Measurements from ENCODE around the gene COL8A1.

The COL8A1 gene

GRCh38 chr3:99768126-99768525, 129.7 kb downstream of the COL8A1 start:
- H4K20me1 ChIP-seq (ENCODE audit: insufficient read depth, low read length) = no peaks in the 10 kb centered on the region

GRCh38 chr3:99768808-99769501, 130.6 kb downstream of the COL8A1 start:
- Histone ChIP-seq H3K4me1 (ENCODE audit: low read length) (no peaks in the 10 kb centered on the region), H3K79me2 (ENCODE audit: low read length) (no peaks in the 10 kb centered on the region), H2AFZ (ENCODE audit: low read length) (no peak overlapping the region), H3K4me3 (ENCODE audit: low read length) (no peak overlapping the region), H3F3A (ENCODE audit: insufficient read depth, low read length) (no peaks in the 10 kb centered on the region), H3K9me2 (replicated peaks; ENCODE audit: insufficient read depth, low read length) (no peaks in the 10 kb centered on the region), H3K9ac (ENCODE audit: low read length) (no peak overlapping the region), H3K4me2 (ENCODE audit: low read depth, low read length) (no peak overlapping the region), H3K36me3 (replicated peaks; ENCODE audit: insufficient read depth, low read length) (no peaks in the 10 kb centered on the region), H3K9me3 (replicated peaks; ENCODE audit: insufficient read depth, low read length) (0 out of 2 replicates have a peak, but pooled peaks cover 3% of the 10 kb centered on the region), H3K27me3 (replicated peaks; ENCODE audit: insufficient read depth, low read length) (no peaks in the 10 kb centered on the region), H3K27ac (ENCODE audit: low read length) (no peak overlapping the region), H4K20me1 (ENCODE audit: insufficient read depth, low read length) (no peaks in the 10 kb centered on the region)
- TF ChIP-seq EZH2 (optimal IDR thresholded peaks at IDR 0.05; ENCODE audit: low read depth, low read length) (no peak), EZH2phosphoT487 (IDR thresholded peaks at IDR 0.05; ENCODE audit: low read length) (no peak), CTCF (IDR thresholded peaks at IDR 0.05; ENCODE audit: low read length) (no peak)
- no peak for DNase-seq

More at GRCh38 chr3:99768126-99768525, 129.7 kb downstream of the COL8A1 start:
- H3K4me2 ChIP-seq (ENCODE audit: low read depth, low read length) = no peak overlapping the region
- no peak overlapping the region for H2AFZ ChIP-seq (ENCODE audit: low read length)
- H3K79me2 ChIP-seq (ENCODE audit: low read length) = no peaks in the 10 kb centered on the region
- no peak for DNase-seq
- 0 out of 2 replicates have a peak, but pooled peaks cover 3% of the 10 kb centered on the region for H3K9me3 ChIP-seq (replicated peaks; ENCODE audit: insufficient read depth, low read length)
- H3K9ac ChIP-seq (ENCODE audit: low read length) = no peak overlapping the region
- no peaks in the 10 kb centered on the region for H3F3A ChIP-seq (ENCODE audit: insufficient read depth, low read length)
- no peak overlapping the region for H3K27ac ChIP-seq (ENCODE audit: low read length)
- H3K36me3 ChIP-seq (replicated peaks; ENCODE audit: insufficient read depth, low read length) = no peaks in the 10 kb centered on the region
- H3K4me3 ChIP-seq (ENCODE audit: low read length) = no peak overlapping the region
- TF ChIP-seq EZH2phosphoT487 (IDR thresholded peaks at IDR 0.05; ENCODE audit: low read length) (no peak), EZH2 (optimal IDR thresholded peaks at IDR 0.05; ENCODE audit: low read depth, low read length) (no peak), CTCF (IDR thresholded peaks at IDR 0.05; ENCODE audit: low read length) (no peak)
- H3K27me3 ChIP-seq (replicated peaks; ENCODE audit: insufficient read depth, low read length) = no peaks in the 10 kb centered on the region
- H3K9me2 ChIP-seq (replicated peaks; ENCODE audit: insufficient read depth, low read length) = no peaks in the 10 kb centered on the region
- H3K4me1 ChIP-seq (ENCODE audit: low read length) = no peaks in the 10 kb centered on the region

GRCh38 chr3:99772171-99772570, 133.8 kb downstream of the COL8A1 start:
- H3K4me1 ChIP-seq (ENCODE audit: low read length) = no peaks in the 10 kb centered on the region
- H3K9me2 ChIP-seq (replicated peaks; ENCODE audit: insufficient read depth, low read length) = no peaks in the 10 kb centered on the region
- no peaks in the 10 kb centered on the region for H3K36me3 ChIP-seq (replicated peaks; ENCODE audit: insufficient read depth, low read length)
- DNase-seq = no peak
- no peak overlapping the region for H3K4me2 ChIP-seq (ENCODE audit: low read depth, low read length)
- no peak overlapping the region for H3K9ac ChIP-seq (ENCODE audit: low read length)
- no peak overlapping the region for H3K27ac ChIP-seq (ENCODE audit: low read length)
- H3K9me3 ChIP-seq (replicated peaks; ENCODE audit: insufficient read depth, low read length) = 0 out of 2 replicates have a peak, but pooled peaks cover 3% of the 10 kb centered on the region
- no peaks in the 10 kb centered on the region for H3K79me2 ChIP-seq (ENCODE audit: low read length)
- TF ChIP-seq CTCF (IDR thresholded peaks at IDR 0.05; ENCODE audit: low read length) (no peak), EZH2phosphoT487 (IDR thresholded peaks at IDR 0.05; ENCODE audit: low read length) (no peak), EZH2 (optimal IDR thresholded peaks at IDR 0.05; ENCODE audit: low read depth, low read length) (no peak)
- H3K4me3 ChIP-seq (ENCODE audit: low read length) = no peak overlapping the region
- no peaks in the 10 kb centered on the region for H3K27me3 ChIP-seq (replicated peaks; ENCODE audit: insufficient read depth, low read length)
- H4K20me1 ChIP-seq (ENCODE audit: insufficient read depth, low read length) = no peaks in the 10 kb centered on the region
- H3F3A ChIP-seq (ENCODE audit: insufficient read depth, low read length) = no peaks in the 10 kb centered on the region
- H2AFZ ChIP-seq (ENCODE audit: low read length) = no peak overlapping the region
